WTC11 (cell line): ENCODE results near the gene GSC. TPM values are rescaled to one million over a fixed set of nuclear protein-coding genes. Genes with fewer than 3 reads are reported as not detected.
"Not testable (repeated sequence)": the region's sequence is repeated elsewhere in the genome, so short reads cannot be mapped to it uniquely, and the experiment has no call there.

Experiments used
- ATAC-seq: fragments of 200-7000 bp; cut with Tn5 transposase; 2 replicates; pipeline ENCODE4 v1.10.0; 2021; ENCODE audit warnings: mild to moderate bottlenecking, moderate library complexity
- CTCF ChIA-PET: fragments of 300-600 bp; sonication (Branson Sonifier 250); formaldehyde crosslinking; loops from one replicate; lab custom pipeline; 2021; ENCODE audit warnings: antibody characterized with exemption; lab: Charles Lee
- POLR2A ChIA-PET: fragments of 350-600 bp; sonication (Branson Sonifier 250); formaldehyde crosslinking; loops from one replicate; lab custom pipeline; 2021; ENCODE audit warnings: antibody characterized with exemption; lab: Charles Lee
- DNase-seq: peaks from one replicate; pipeline ENCODE4 v3.0.0; 2021; ENCODE audit warnings: low spot score
- H3K27ac Mint-ChIP-seq: 2 replicates; pipeline ENCODE4 v1.8.0; 2021; ENCODE audit warnings: mixed read lengths
- H3K27me3 Mint-ChIP-seq: 2 replicates; pipeline ENCODE4 v1.8.0; 2021; ENCODE audit warnings: low read depth, mild to moderate bottlenecking, moderate library complexity, mixed read lengths
- H3K36me3 Mint-ChIP-seq: 2 replicates; pipeline ENCODE4 v1.8.0; 2021; ENCODE audit warnings: mixed read lengths
- H3K4me1 Mint-ChIP-seq: 2 replicates; pipeline ENCODE4 v1.8.0; 2022; ENCODE audit warnings: mixed read lengths
- H3K4me3 Mint-ChIP-seq: 2 replicates; pipeline ENCODE4 v1.8.0; 2021; ENCODE audit warnings: mild to moderate bottlenecking, moderate library complexity, mixed read lengths
- H3K9me3 Mint-ChIP-seq: 2 replicates; pipeline ENCODE4 v1.8.0; 2021; ENCODE audit warnings: mixed read lengths
- GABPB1 ChIP-seq: sonication (generic); formaldehyde crosslinking; IDR thresholded peaks from 2 replicates; pipeline ENCODE4 v1.8.1; 2023; ENCODE audit warnings: mild to moderate bottlenecking, missing genetic modification reagents
- HMGA2 ChIP-seq: fragments of 250-450 bp; sonication (Bioruptor Pico); IDR thresholded peaks from 2 replicates; pipeline ENCODE4 v1.4.0; 2021; ENCODE audit warnings: mild to moderate bottlenecking, moderate library complexity
- JAZF1 ChIP-seq: fragments of 250-450 bp; sonication (Bioruptor Pico); IDR thresholded peaks from 2 replicates; pipeline ENCODE4 v1.9.0; 2021; ENCODE audit warnings: moderate library complexity, mild to moderate bottlenecking, inconsistent platforms
- KAT7 ChIP-seq: sonication (generic); formaldehyde crosslinking; IDR thresholded peaks from 2 replicates; pipeline ENCODE4 v1.8.1; 2023; ENCODE audit warnings: missing genetic modification reagents, mild to moderate bottlenecking, borderline replicate concordance
- NR2C2 ChIP-seq: sonication (generic); formaldehyde crosslinking; IDR thresholded peaks from 2 replicates; pipeline ENCODE4 v1.8.0; 2022; ENCODE audit warnings: mild to moderate bottlenecking, missing genetic modification reagents
- OVOL2 ChIP-seq: fragments of 250-450 bp; sonication (Bioruptor Pico); IDR thresholded peaks from 2 replicates; pipeline ENCODE4 v1.9.0; 2021; ENCODE audit warnings: mild to moderate bottlenecking, borderline replicate concordance
- PRRX2 ChIP-seq: fragments of 250-450 bp; sonication (Bioruptor Pico); IDR thresholded peaks from 2 replicates; pipeline ENCODE4 v1.8.0; 2021; ENCODE audit warnings: mild to moderate bottlenecking
- ZBTB21 ChIP-seq: sonication (generic); formaldehyde crosslinking; IDR thresholded peaks from 2 replicates; pipeline ENCODE4 v1.8.1; 2023; ENCODE audit warnings: mild to moderate bottlenecking, missing genetic modification reagents, borderline replicate concordance
- ZNF121 ChIP-seq: sonication (generic); formaldehyde crosslinking; IDR thresholded peaks from 2 replicates; pipeline ENCODE4 v1.8.0; 2023; ENCODE audit warnings: missing genetic modification reagents
- ZNF232 ChIP-seq: sonication (generic); formaldehyde crosslinking; IDR thresholded peaks from 2 replicates; pipeline ENCODE4 v1.8.0; 2022; ENCODE audit warnings: mild to moderate bottlenecking, missing genetic modification reagents
- ZNF416 ChIP-seq: fragments of 250-450 bp; sonication (Bioruptor Pico); IDR thresholded peaks from 2 replicates; pipeline ENCODE4 v1.9.0; 2021; ENCODE audit warnings: mild to moderate bottlenecking, inconsistent platforms
- total RNA-seq: library from RNA; stranded (reverse); gene quantifications from 3 replicates; pipeline ENCODE4 v1.2.3, GENCODE V29; 2021
- TF ChIP-seq, protein P1 (sequence below): sonication (generic); formaldehyde crosslinking; IDR thresholded peaks from 2 replicates; pipeline ENCODE4 v1.8.1; 2023; ENCODE audit warnings: mild to moderate bottlenecking, missing genetic modification reagents
- TF ChIP-seq, protein P2 (sequence below): fragments of 250-450 bp; sonication (Bioruptor Pico); IDR thresholded peaks from 2 replicates; pipeline ENCODE4 v1.9.0; 2021; ENCODE audit warnings: moderate library complexity, mild to moderate bottlenecking, inconsistent platforms, borderline replicate concordance
- TF ChIP-seq, protein P3 (sequence below): fragments of 250-450 bp; sonication (Bioruptor Pico); IDR thresholded peaks from 2 replicates; pipeline ENCODE4 v1.9.0; 2021; ENCODE audit warnings: mild to moderate bottlenecking, borderline replicate concordance
- TF ChIP-seq, protein P4 (sequence below): fragments of 250-450 bp; sonication (Bioruptor Pico); IDR thresholded peaks from 2 replicates; pipeline ENCODE4 v2.1.2; 2022; ENCODE audit warnings: mild to moderate bottlenecking, moderate library complexity
- TF ChIP-seq, protein P5 (sequence below): sonication (generic); formaldehyde crosslinking; IDR thresholded peaks from 2 replicates; pipeline ENCODE4 v1.8.0; 2023; ENCODE audit warnings: missing genetic modification reagents, mild to moderate bottlenecking, borderline replicate concordance
- TF ChIP-seq, protein P6 (sequence below): sonication (generic); formaldehyde crosslinking; IDR thresholded peaks from 2 replicates; pipeline ENCODE4 v1.8.0; 2022; ENCODE audit warnings: mild to moderate bottlenecking, missing genetic modification reagents

The GSC gene
- total RNA-seq, 1 experiment from 2014 or later, result 4.4 TPM

DNA sequence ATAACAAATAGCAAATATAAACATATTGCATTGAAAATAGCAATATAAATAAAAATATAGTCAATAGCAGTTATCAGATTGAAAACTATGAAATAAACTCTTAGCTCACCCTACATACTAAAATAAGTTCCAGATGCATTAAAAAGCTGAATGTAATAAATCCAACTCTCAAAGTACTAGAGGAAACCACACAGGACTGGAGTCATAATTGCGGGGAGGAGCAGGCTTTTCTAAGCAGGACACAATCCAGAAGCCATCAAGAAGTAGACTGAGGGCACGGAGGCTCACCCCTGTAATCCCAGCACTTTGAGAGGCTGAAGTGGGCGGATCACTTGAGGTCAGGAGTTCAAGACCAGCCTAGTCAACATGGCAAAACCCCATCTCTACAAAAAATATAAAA lies 22.2 kb downstream of the GSC start:
- no peak for TF ChIP-seq JAZF1
- TF ChIP-seq, protein P1, sequence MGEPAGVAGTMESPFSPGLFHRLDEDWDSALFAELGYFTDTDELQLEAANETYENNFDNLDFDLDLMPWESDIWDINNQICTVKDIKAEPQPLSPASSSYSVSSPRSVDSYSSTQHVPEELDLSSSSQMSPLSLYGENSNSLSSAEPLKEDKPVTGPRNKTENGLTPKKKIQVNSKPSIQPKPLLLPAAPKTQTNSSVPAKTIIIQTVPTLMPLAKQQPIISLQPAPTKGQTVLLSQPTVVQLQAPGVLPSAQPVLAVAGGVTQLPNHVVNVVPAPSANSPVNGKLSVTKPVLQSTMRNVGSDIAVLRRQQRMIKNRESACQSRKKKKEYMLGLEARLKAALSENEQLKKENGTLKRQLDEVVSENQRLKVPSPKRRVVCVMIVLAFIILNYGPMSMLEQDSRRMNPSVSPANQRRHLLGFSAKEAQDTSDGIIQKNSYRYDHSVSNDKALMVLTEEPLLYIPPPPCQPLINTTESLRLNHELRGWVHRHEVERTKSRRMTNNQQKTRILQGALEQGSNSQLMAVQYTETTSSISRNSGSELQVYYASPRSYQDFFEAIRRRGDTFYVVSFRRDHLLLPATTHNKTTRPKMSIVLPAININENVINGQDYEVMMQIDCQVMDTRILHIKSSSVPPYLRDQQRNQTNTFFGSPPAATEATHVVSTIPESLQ (CRISPR knock-in tag), result no peak
- TF ChIP-seq, protein P2, sequence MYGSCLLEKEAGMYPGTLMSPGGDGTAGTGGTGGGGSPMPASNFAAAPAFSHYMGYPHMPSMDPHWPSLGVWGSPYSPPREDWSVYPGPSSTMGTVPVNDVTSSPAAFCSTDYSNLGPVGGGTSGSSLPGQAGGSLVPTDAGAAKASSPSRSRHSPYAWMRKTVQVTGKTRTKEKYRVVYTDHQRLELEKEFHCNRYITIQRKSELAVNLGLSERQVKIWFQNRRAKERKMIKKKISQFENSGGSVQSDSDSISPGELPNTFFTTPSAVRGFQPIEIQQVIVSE (CRISPR knock-in tag), result no peak
- TF ChIP-seq, protein P3, sequence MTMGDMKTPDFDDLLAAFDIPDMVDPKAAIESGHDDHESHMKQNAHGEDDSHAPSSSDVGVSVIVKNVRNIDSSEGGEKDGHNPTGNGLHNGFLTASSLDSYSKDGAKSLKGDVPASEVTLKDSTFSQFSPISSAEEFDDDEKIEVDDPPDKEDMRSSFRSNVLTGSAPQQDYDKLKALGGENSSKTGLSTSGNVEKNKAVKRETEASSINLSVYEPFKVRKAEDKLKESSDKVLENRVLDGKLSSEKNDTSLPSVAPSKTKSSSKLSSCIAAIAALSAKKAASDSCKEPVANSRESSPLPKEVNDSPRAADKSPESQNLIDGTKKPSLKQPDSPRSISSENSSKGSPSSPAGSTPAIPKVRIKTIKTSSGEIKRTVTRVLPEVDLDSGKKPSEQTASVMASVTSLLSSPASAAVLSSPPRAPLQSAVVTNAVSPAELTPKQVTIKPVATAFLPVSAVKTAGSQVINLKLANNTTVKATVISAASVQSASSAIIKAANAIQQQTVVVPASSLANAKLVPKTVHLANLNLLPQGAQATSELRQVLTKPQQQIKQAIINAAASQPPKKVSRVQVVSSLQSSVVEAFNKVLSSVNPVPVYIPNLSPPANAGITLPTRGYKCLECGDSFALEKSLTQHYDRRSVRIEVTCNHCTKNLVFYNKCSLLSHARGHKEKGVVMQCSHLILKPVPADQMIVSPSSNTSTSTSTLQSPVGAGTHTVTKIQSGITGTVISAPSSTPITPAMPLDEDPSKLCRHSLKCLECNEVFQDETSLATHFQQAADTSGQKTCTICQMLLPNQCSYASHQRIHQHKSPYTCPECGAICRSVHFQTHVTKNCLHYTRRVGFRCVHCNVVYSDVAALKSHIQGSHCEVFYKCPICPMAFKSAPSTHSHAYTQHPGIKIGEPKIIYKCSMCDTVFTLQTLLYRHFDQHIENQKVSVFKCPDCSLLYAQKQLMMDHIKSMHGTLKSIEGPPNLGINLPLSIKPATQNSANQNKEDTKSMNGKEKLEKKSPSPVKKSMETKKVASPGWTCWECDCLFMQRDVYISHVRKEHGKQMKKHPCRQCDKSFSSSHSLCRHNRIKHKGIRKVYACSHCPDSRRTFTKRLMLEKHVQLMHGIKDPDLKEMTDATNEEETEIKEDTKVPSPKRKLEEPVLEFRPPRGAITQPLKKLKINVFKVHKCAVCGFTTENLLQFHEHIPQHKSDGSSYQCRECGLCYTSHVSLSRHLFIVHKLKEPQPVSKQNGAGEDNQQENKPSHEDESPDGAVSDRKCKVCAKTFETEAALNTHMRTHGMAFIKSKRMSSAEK (CRISPR knock-in tag), result no peak
- TF ChIP-seq, protein P4, sequence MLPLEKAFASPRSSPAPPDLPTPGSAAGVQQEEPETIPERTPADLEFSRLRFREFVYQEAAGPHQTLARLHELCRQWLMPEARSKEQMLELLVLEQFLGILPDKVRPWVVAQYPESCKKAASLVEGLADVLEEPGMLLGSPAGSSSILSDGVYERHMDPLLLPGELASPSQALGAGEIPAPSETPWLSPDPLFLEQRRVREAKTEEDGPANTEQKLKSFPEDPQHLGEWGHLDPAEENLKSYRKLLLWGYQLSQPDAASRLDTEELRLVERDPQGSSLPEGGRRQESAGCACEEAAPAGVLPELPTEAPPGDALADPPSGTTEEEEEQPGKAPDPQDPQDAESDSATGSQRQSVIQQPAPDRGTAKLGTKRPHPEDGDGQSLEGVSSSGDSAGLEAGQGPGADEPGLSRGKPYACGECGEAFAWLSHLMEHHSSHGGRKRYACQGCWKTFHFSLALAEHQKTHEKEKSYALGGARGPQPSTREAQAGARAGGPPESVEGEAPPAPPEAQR (CRISPR knock-in tag), result no peak
- no peak for TF ChIP-seq KAT7 (CRISPR knock-in tag)
- TF ChIP-seq ZNF121 (CRISPR knock-in tag), result no peak
- TF ChIP-seq, all 79 proteins: peak for 0
- CTCF ChIA-PET, result interaction anchor here (0.7 to 3.0 kb wide), 12 partner anchors 9 to 198 kb away, joined by 3 to 20 read pairs (median 4); partner anchors contain the start of gene GSC
- Mint-ChIP-seq H3K27me3 (no peaks in the 10 kb centered on the region; the same call in 1 of the 2 replicates), H3K9me3 (no peaks in the 10 kb centered on the region), H3K4me3 (no peak overlapping the region), H3K4me1 (no peaks in the 10 kb centered on the region), H3K36me3 (no peaks in the 10 kb centered on the region), H3K27ac (no peak overlapping the region)
- no peak for DNase-seq
- POLR2A ChIA-PET, result interaction anchor here (0.7 kb wide), 1 partner anchor 1168 kb away, joined by 4 read pairs; no protein-coding TSS in a partner anchor
- ATAC-seq, result no peak

DNA sequence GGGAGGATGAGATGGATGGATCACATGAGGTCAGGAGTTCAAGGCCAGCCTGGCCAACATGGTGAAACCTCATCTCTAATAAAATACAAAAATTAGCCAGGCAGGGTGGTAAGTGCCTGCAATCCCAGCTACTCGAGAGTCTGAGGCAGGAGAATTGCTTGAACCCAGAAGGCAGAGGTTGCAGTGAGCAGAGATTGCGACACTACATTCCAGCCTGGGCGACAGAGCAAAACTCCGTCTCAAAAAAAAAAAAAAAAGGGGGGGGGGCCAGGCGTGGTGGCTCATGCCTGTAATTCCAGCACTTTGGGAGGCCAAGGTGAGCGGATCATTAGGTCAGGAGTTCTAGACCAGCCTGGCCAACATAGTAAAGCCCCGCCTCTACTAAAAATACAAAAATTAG lies 22.8 kb downstream of the GSC start:
- H3K4me3 Mint-ChIP-seq, H3K9me3 Mint-ChIP-seq, POLR2A ChIA-PET, H3K27ac Mint-ChIP-seq, ATAC-seq, H3K27me3 Mint-ChIP-seq, H3K36me3 Mint-ChIP-seq, DNase-seq, H3K4me1 Mint-ChIP-seq: not testable (repeated sequence)
- CTCF ChIA-PET, result interaction anchor here (1.6 to 3.0 kb wide), 2 partner anchors 20 to 62 kb away, joined by 5 to 18 read pairs; no protein-coding TSS in a partner anchor

DNA sequence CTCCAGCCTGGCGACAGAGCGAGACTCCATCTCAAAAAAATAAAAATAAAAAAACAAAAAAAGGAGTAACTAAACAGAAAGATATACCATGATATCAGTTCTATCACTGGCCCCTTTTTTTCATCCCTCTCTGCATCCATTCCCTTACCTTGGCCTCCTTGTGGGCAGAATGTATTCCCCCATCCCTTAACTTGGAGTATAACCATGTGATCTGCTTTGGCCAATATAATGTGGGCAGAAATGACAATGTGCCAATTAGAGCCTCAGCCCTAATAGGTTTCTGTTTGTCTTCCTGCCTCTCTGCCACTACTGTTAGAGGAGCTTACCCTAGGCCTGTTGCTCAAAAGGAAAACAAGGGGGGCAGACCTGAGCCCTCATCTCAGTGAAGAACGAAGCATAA lies 23.8 kb downstream of the GSC start:
- ChIA-PET POLR2A (no interaction called here), CTCF (no interaction called here)
- Mint-ChIP-seq H3K27ac (no peak overlapping the region), H3K9me3 (no peaks in the 10 kb centered on the region), H3K4me3 (no peak overlapping the region), H3K36me3 (no peaks in the 10 kb centered on the region), H3K4me1 (no peaks in the 10 kb centered on the region), H3K27me3 (no peaks in the 10 kb centered on the region; the same call in 1 of the 2 replicates)
- peak; percentile 42 for ATAC-seq
- no peak for DNase-seq
- no peak for TF ChIP-seq ZNF232 (CRISPR knock-in tag)
- TF ChIP-seq GABPB1, result no peak
- TF ChIP-seq, protein P5, sequence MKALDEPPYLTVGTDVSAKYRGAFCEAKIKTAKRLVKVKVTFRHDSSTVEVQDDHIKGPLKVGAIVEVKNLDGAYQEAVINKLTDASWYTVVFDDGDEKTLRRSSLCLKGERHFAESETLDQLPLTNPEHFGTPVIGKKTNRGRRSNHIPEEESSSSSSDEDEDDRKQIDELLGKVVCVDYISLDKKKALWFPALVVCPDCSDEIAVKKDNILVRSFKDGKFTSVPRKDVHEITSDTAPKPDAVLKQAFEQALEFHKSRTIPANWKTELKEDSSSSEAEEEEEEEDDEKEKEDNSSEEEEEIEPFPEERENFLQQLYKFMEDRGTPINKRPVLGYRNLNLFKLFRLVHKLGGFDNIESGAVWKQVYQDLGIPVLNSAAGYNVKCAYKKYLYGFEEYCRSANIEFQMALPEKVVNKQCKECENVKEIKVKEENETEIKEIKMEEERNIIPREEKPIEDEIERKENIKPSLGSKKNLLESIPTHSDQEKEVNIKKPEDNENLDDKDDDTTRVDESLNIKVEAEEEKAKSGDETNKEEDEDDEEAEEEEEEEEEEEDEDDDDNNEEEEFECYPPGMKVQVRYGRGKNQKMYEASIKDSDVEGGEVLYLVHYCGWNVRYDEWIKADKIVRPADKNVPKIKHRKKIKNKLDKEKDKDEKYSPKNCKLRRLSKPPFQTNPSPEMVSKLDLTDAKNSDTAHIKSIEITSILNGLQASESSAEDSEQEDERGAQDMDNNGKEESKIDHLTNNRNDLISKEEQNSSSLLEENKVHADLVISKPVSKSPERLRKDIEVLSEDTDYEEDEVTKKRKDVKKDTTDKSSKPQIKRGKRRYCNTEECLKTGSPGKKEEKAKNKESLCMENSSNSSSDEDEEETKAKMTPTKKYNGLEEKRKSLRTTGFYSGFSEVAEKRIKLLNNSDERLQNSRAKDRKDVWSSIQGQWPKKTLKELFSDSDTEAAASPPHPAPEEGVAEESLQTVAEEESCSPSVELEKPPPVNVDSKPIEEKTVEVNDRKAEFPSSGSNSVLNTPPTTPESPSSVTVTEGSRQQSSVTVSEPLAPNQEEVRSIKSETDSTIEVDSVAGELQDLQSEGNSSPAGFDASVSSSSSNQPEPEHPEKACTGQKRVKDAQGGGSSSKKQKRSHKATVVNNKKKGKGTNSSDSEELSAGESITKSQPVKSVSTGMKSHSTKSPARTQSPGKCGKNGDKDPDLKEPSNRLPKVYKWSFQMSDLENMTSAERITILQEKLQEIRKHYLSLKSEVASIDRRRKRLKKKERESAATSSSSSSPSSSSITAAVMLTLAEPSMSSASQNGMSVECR (CRISPR knock-in tag), result no peak
- TF ChIP-seq PRRX2 (CRISPR knock-in tag), result no peak
- no peak for TF ChIP-seq OVOL2 (CRISPR knock-in tag)
- TF ChIP-seq, protein P6, sequence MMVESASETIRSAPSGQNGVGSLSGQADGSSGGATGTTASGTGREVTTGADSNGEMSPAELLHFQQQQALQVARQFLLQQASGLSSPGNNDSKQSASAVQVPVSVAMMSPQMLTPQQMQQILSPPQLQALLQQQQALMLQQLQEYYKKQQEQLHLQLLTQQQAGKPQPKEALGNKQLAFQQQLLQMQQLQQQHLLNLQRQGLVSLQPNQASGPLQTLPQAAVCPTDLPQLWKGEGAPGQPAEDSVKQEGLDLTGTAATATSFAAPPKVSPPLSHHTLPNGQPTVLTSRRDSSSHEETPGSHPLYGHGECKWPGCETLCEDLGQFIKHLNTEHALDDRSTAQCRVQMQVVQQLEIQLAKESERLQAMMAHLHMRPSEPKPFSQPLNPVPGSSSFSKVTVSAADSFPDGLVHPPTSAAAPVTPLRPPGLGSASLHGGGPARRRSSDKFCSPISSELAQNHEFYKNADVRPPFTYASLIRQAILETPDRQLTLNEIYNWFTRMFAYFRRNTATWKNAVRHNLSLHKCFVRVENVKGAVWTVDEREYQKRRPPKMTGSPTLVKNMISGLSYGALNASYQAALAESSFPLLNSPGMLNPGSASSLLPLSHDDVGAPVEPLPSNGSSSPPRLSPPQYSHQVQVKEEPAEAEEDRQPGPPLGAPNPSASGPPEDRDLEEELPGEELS (CRISPR knock-in tag), result no peak
- TF ChIP-seq NR2C2 (CRISPR knock-in tag), result no peak
- TF ChIP-seq ZNF416 (CRISPR knock-in tag), result no peak
- no peak for TF ChIP-seq HMGA2 (CRISPR knock-in tag)
- TF ChIP-seq ZBTB21 (CRISPR knock-in tag), result no peak
- no peak for TF ChIP-seq ZNF121 (CRISPR knock-in tag)
